GM18867 (cell line): Measurements from ENCODE around the gene DPF3.
A peak's percentile ranks its signal among the peaks of the same experiment; 100 is the strongest.

Source experiments
- ATAC-seq: cut with Tn5 transposase; IDR thresholded peaks from one replicate; pipeline ENCODE4 v1.9.1; 2021; ENCODE audit warnings: mild to moderate bottlenecking, moderate library complexity; ENCODE audit not compliant: unreplicated experiment

DPF3 gene

DNA sequence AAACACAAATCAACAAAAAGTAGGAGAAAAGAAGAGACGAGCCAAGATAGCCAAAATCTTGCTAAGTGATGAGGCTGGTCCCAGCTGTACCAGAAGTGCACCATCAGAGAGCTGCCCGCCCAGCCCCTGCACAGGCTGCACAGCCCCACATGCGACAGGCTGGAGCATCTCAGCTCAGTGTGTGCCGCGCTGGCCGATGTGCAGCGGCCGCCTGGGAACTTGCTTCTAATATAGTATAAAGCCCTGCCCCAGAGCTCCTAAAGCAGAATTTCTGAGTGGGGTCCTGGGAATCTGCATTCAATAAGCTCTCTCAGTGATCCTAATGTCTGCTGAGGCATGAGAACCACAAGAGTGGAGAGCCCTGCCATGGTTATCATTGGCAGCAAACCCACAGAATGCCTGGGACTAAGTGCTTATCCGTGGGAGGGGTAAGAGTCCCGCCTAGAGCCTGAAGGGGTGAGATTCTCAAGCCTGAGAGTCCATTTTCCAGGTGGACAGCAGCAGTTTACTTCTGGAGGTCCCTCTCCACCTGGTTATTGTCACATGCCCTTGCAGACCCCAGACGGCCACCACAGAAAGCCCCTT is 171.6 kb downstream of the DPF3 start:
- no peak for ATAC-seq

DNA sequence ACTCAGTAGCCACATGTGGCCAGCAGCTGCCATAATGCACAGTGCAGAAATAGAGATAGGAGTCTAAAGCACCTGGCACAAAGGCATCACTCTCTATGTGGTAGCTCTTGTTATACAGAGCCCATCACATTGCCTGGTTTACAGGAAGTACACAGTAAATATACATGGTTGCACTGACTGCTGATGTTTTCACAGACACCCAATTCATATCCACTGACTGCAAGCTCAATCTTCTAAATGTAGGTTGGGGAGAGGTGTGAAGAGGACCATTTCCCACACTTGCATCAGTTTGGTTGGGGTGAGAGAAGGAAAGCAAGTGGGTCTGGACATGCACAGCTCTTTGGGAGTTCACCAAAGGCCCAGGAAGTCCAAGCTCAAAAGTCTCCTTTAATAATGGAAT is 172.8 kb downstream of the DPF3 start:
- no peak for ATAC-seq

DNA sequence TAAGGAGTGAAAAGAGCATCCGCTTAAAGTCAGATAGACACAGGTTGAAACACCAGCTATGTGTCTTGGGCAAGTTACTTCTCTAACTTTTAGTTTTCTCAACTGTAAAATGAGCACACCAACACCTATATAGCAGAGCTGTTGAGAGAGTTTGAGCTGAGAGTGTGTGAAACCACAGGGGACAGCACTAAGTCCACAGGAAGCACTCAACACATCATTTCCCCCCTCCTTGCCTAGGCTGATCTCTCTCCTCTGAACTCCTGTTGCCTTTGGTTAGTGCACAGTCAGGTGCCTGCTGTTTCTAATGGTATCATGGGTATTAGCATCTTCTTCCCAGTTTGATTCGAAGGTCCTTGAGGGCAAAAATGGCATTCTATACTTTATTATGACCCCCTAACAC is 176.7 kb downstream of the DPF3 start:
- ATAC-seq: peak; percentile 68

DNA sequence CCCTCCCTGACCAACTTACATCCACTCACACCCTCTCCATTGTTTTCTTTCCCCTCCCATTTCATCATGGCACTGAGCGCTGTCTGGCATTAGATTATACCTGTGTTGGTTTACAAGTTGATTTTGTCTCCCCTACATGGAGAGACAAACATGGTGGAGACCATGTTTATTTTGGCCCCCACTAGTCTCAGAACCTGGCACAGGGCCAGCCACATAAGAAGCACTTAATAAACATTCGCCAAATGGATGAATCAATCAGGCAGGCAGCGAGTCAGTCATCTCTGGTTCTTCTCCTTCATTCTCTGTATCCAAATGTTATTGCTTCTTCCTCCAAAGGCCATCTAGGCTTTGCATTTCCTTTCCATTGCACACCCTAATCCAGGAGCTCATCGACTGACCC is 177.4 kb downstream of the DPF3 start:
- no peak for ATAC-seq

DNA sequence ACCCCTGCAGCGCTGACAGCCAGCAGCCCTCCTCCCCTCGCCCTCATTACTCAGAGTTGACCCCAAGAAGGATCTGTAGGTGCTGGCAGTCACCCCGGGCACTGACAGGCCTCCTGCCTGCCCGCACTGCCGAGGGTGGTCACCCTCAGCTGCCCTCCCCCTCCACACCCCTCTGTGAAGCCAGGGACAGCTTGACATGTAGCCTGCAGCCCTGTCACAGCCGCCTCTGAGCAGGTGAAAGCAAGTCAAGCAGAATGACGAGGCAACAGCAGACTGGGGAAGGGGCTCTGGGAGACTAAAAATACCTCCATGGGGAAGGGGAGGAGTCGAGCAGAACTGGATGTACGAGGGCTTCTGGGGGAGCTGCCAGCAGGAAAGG is 178.1 kb downstream of the DPF3 start:
- no peak for ATAC-seq

DNA sequence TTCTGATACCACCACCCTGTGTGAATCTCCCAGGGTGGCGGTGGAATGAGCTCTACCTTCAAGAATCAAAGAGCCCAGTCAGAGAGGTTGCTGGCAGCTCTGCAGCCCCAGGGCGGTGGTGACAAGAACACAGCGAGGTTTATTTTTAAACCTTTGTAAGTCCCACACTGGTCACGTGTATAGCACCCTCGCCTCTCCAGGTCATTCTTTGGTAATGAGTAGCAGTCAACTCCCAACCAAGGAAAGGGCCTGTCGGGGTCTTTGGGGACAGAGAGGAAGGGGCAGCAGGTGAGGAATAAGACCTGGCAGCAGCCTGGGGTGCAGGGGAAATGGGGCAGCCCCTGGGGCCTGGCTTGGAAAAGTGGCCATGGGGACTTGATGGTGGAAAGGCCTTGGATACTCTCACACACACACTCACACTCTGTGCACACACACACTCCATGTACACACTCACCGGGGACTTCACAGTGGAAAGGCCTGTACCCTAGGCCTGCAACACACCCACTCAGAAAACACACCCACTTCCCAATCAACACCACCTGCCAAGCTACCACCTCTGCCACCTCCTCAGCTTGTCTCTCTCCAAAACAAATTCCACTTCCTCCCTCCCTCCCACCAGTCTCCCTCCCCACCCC is 178.6 kb downstream of the DPF3 start:
- peak; percentile 46 for ATAC-seq

DNA sequence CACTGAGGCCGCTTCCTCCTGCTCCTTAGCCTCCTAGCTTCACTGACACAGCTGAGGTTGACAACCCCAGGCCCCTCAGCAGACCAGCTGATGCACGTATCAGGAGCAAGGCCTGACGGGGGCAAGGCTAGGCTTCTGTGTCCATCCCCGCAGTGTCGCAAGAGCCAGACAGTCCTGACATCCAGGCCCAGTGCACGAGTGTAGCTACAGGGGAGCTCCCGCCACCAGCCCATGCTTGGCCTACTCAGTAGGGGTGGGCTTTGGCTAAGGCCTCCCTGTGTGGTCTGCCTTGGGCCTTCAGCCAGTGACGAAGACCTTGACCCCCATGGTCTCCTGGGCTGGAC is 179.1 kb downstream of the DPF3 start:
- ATAC-seq: no peak

DNA sequence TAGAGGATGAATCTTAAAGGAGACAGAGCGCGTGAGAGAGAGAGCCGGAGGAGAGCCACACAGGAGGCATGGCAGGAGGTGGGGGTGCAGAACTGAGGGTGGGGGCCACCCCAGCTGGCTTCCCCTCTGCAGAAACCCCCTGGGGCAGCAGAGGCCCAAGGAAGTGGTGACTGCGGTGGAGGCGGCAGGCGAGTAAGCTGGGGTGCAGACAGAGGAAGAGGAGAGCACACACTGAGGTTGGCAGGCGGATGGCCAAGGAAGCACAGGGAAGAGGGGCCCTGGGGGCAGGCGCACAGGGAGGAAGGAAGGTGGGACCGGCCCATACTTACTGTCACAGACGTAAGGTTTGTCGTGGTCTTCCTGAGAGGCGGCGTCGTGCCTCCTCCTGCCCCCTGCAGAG is 179.8 kb downstream of the DPF3 start:
- ATAC-seq: peak; percentile 51

DNA sequence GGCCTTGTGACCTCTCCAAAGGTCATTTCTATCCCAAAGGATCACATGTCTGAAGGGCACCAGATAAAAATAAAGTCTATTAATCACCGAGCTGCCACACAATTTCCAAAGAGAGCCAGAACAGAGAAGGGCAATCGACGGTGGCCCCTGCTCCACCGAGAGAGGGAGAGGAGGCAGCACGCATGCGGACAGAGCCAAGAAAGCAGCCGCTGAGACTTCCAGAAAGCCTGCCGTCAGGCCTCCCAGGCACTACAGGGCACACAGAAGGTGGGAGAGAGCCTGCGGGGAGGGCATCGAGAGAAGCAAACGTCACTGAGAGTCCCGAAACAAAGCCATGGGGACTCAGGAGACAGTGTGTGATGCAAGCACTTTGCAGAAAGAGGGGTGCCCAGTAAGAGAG is 182.0 kb downstream of the DPF3 start:
- no peak for ATAC-seq

DNA sequence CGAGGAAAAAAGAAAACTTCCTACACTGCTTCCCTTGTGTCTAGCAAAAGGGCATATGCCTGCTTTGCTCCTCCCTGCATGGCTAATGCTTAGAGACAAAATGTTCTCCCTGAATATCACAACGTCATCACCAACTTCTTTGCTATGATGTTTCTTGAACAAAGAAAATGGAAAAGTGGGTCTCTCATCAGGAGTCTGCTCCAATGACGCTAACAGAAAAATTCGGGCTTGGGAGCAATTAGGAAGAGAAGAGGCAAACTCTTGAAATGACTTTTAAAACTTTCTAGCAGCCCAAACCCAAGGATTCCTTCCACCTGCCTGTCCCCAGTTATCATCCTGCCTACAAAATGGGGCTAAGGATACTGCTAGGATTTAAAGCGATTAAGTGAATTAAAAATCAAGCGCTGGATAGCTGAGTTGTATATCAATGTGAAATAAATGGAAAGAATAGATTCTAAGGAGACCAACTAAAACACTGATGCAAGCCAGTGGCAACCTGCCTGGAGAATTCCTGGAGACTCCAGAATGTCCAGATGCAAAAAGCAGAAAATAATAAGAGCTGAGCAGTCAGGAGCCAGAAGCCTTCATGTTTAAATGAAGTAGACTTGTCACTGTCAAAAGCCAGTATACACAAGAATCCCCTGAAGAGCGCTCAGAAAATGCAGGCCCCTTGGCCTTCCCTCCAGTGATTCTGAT is 183.8 kb downstream of the DPF3 start:
- ATAC-seq: no peak

DNA sequence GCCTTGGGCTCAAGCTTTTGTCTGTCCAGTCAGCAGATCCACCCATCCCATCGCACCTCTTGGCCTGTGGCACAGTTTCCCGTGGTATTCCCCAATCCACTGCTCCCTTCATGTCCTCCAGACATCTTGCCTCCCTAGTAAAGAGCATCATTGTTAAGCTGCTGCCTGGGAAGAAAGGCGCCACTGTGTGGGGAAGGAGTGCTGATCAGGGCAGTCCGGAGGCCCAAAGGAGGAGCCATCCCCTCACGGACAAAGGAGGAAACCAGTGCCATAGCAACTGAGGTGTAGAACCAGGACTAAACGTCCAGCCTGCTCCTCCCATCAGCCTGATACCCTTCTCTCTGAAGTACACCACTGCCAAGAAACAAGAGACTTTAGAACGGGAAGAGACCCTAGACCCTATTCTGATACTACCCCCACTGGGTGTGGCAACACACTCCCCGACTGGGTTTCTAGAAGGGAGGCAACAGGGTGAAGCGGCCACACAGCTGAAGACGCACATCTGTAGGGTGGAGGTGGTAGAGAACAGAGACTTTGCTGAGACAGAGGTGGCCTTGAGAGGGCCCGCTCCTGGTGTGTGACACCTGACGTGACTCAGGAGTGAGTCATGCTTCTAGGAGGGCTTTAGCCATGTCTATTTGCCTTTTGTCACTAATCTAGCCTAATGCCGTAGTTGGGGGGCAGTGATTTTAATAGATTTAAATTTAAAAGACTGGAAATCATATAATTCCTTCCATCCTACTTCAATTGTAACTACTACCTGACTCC is 185.0 kb downstream of the DPF3 start:
- ATAC-seq: no peak

DNA sequence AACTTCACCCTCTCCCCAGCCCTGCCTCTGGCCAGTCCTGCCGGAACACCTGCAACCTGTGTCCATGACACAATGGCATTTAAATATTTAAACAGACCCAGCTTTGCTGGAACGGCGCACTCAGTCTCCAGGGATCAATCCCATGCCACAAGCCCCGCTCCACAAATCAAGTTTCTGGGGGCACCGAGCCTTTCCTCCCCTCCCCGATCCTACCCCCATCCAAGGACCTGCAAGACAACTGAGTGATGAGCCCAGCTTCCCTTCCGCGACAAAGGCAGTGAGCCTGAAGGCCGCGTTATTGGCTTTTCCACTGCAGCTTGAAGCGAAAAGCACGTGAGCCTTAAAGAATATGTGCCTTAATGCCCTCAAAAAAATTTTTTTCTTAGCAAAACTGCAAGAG is 185.7 kb downstream of the DPF3 start:
- no peak for ATAC-seq

DNA sequence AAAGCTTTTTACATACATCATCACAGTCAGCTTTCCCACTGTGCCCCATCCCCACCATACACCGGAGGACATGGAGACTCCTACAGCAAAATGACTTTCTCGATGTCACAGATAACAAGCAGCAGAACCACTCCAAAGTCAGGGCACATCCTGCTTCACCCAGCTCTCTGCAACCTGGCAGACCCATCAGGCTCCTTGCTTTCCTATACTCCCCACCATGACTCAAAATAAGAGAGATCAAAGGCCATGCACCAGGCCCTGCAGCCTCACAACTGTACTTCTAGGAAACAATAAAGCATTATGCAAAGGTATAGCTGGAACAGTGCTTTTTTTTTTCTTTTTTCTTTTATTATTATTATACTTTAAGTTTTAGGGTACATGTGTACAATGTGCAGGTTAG is 187.4 kb downstream of the DPF3 start:
- ATAC-seq: no peak

DNA sequence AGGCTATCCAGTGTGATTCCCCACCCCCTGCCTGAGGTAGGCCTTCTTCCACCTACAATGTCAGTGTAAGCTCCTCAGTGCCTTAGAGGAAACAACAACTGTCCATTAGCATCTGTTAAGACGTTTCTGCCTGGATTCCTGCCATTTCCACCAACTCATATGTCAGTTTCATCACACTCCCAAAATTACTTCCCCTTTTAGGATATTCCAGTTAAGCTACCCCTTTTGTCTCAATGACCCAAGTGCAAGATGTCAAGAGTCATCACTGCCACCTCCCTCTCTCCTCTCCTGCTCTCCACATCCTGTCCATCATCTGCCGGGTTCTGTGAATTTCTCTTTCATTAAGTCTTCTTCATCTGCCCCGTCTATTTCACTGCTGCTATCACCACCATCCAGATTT is 189.4 kb downstream of the DPF3 start:
- no peak for ATAC-seq

DNA sequence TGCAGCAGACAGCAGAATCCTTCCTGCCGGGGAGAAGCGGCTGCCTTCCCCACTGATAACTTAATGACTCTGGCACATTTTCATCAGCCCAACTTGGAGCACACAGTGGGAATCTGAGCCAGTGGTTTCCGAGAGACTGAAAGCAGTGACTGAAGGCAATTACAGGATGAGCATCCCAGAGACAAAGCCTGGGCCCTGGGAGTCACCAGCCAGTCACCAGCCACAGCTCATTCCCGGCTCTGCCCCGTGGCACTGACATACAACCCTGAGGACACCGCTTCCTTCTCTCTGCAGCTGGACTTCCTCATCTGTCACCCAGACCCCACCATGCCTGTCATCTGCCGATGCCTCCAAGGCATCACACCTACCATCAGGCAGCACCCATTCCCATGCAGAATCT is 192.3 kb downstream of the DPF3 start:
- ATAC-seq: no peak

DNA sequence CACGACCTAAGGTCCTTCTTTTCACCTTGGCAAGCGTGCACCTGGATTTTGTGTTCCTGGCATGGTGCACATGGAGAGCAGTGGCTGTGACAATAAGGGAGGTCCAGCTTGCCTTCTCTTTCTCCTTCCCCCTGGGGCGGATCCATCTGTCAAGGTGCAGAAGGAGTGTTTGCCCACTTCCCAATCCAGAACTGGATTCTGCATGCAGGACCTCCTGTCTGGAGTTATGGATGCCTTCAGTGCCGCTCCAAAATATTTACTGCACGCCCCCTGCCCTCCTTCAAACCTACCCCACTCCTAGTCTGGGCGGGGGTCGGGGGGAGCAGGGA is 192.7 kb downstream of the DPF3 start:
- ATAC-seq: no peak

DNA sequence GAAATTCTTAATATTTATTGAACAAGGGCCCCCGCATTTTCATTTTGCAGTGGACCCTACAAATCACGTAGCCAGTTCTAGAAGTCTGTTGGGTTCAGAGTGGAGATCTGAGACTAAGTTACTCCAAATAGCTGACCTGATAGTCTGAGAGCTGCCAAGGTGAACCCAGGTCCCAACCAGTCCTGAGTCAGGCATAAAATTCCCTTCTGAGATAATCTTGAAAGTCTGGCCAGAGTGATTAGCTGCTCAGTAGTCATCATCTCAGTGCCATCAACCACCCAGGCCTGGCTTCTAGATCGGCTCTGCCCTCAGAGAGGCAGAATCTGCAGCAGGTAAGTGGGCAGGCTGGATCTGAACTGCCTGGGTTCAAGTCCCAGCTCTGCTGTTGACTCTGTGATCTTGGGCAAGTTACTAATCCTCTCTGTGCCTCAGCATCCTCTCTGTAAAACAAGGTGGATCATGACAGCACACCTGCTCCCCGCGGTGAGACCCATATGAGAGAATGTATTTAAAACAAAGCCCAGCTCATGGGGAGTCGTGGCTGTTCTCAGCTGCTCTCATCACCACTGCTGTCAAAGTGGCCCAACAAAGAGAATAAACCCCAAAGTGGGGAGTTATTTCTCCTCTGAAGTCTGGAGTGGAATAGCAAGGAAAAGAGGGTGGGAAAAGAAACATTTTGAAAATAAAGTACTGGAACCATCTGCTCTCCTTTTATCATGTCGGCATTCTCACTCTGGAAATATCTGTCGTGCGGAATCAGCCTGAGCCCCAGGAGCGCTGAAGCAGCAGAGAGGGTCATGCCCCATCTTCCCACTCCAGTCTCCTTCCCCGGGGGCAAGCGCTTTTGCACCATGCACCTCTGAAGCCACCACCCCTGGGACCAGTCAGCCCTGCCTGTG is 193.3 kb downstream of the DPF3 start:
- no peak for ATAC-seq

DNA sequence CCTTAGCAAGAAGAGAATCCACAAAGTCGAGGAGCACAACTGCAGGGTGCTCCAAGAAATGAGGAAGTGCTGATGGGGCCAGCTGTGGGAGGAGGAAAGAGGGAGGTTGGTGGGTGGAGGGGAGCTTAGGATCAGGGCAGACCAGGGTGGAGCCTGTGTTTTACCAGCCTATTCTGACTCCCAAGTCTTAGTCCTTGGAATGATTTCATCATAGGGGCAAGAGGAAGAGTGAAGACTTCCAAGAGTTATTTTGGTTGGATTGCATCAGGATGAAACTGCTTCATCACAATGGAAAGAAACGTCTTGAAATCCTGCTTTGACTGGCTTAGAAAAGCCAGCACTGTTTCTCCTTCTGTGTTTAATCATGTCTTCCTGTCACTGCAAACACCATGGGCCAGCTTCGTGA is 194.0 kb downstream of the DPF3 start:
- ATAC-seq: no peak

DNA sequence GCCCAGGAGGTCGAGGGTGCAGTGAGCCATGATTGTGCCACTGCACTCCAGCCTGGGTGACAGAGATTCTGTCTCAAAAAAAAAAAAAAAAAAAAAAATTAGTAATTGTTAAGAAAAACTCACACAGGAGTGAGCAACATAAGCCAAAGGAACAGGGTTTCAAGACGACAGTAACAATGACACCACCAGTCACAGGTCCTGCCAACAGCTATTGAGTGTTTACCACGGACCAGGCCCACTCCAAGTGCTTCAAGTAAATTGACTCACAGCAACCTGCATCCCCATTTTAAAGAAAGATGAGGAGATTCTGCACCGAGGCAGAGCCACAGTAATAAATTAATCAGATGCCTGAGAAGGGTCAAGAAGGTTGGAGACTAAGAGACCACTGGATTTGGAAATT is 194.5 kb downstream of the DPF3 start:
- no peak for ATAC-seq

DNA sequence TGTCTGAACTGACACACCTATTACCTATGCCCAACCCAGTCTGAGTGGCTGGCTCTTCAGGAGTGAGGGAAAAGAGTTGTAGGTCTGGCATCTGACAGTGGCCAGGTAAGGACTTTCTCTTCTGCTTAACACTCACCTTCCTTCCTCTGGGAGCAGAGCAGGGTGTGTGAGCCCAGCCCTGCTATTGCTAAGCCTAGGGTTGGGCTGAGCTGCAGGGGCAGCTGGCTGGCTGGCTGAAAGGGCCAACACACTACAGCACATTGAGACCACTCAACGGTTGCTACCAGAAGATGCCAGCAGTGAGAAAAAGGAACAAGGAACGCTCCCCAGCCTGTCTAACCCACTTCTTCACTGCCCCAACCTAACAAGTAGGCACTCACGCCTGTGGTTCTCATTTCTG is 201.2 kb downstream of the DPF3 start:
- no peak for ATAC-seq

DNA sequence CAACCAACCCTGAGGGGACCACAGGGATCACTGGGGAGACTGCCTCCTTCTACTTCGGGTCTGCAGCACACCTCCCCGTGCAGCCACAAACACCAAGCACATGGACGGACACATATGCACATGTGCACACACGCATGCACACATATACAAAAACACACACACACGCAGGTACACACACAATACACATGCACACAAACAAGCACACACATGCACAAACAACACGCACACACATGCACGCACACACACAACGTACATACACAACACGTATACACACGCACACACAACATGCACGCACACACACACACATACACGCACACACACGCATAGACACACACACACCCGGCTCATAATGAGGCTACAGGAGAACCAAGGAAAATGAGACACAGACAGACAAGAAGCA is 203.6 kb downstream of the DPF3 start:
- no peak for ATAC-seq
